Activated T-helper 2 cell treated with anti-CD3 and anti-CD28 coated beads, Interferon-gamma antibody, Interleukin-2, Interleukin-4, amounts not matched to agents 10 μg/mL and 5 μg/mL and 100 μg/mL, durations not matched to agents 14 hours and 24 hours and 36 hours (primary cell): ENCODE data around the gene GATA5. TPM values are rescaled to one million over a fixed set of nuclear protein-coding genes. Genes with fewer than 3 reads are reported as not detected.
A peak's percentile ranks its signal among the peaks of the same experiment; 100 is the strongest.

ENCODE experiments used
- DNase-seq: peaks from one replicate; pipeline ENCODE4 v3.0.0; 2021; ENCODE audit warnings: low spot score
- H3K27ac Mint-ChIP-seq: one replicate; pipeline ENCODE4 v1.8.0; 2021; ENCODE audit warnings: mixed read lengths
- H3K27me3 Mint-ChIP-seq: one replicate; pipeline ENCODE4 v1.8.0; 2021; ENCODE audit warnings: low read depth, mixed read lengths
- H3K36me3 Mint-ChIP-seq: one replicate; pipeline ENCODE4 v1.8.0; 2021; ENCODE audit warnings: low read depth, mixed read lengths
- H3K4me1 Mint-ChIP-seq: one replicate; pipeline ENCODE4 v1.8.0; 2021; ENCODE audit warnings: low read depth, mixed read lengths
- H3K4me3 Mint-ChIP-seq: one replicate; pipeline ENCODE4 v1.8.0; 2021; ENCODE audit warnings: low read depth, mild to moderate bottlenecking, moderate library complexity, mixed read lengths
- H3K9me3 Mint-ChIP-seq: one replicate; pipeline ENCODE4 v1.8.0; 2021; ENCODE audit warnings: mixed read lengths
- intact Hi-C: fragments of 100-400 bp; cut with micrococcal nuclease; formaldehyde crosslinking; loops from one replicate; pipeline ENCODE4 v1.15.1; 2023
- total RNA-seq: library from RNA; stranded (reverse); gene quantifications from 2 replicates; pipeline ENCODE4 v1.2.3, GENCODE V29; 2022

Gene GATA5, protein sequence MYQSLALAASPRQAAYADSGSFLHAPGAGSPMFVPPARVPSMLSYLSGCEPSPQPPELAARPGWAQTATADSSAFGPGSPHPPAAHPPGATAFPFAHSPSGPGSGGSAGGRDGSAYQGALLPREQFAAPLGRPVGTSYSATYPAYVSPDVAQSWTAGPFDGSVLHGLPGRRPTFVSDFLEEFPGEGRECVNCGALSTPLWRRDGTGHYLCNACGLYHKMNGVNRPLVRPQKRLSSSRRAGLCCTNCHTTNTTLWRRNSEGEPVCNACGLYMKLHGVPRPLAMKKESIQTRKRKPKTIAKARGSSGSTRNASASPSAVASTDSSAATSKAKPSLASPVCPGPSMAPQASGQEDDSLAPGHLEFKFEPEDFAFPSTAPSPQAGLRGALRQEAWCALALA
- total RNA-seq = not detected in 2 replicates

DNA sequence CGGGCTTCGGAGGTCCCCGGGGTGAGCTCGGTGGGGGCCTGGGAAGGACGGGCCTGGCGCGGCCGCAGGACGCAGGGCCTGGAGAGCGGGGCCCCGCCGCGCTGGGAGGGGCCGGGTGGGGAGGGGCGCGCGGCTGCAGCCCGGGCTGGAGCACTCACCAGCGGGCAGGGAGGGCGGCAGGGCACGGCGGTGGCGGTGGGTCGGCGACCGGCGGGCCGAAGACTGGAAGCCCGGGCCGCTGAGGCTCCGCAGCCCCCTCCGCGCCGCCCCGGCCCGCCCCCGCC, at the start of gene GATA5:
Gene GATA5 (minus strand): TSS at position 224 of the 284 bp plus-strand sequence. CDS start 474 bp downstream, outside the sequence.
- DNase-seq = no peak
- Mint-ChIP-seq H3K27ac (no peak within 1 kb of the TSS), H3K4me3 (no peak within 1 kb of the TSS), H3K4me1 (no peaks in the 10 kb centered on the region), H3K36me3 (no peaks in the 10 kb centered on the region), H3K9me3 (no peaks in the 10 kb centered on the region), H3K27me3 (peaks cover 43% of the 10 kb centered on the region)
- intact Hi-C loops = loop anchor here (10.0 kb wide), 1 partner anchor 529 kb away; the partner anchor contains the start of gene BHLHE23

DNA sequence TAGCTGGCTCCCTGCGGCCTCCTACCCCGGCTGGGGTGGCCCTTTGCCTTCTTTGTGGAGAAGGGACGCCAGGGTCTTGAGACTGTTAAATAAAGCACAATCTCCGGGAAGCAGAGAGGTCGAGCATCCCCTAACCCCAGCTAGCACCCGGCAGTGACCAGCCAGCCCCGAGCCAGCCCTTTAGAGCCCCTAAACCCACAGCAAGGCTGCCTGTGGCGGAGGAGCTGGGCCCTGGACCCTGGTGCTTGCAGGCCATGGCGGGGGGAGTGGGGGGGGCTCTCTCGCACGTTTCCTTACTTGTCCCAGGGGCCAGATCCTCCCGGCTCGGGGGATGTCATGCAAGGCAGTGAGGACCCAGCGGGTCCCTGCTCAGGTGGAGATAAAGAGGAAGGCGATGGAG, 49.2 kb upstream of the GATA5 start:
- Mint-ChIP-seq H3K4me1 (peaks cover 13% of the 10 kb centered on the region), H3K9me3 (no peaks in the 10 kb centered on the region), H3K36me3 (no peaks in the 10 kb centered on the region), H3K27me3 (no peaks in the 10 kb centered on the region), H3K4me3 (no peak overlapping the region), H3K27ac (no peak overlapping the region)
- intact Hi-C loops = no loop called here
- no peak for DNase-seq

DNA sequence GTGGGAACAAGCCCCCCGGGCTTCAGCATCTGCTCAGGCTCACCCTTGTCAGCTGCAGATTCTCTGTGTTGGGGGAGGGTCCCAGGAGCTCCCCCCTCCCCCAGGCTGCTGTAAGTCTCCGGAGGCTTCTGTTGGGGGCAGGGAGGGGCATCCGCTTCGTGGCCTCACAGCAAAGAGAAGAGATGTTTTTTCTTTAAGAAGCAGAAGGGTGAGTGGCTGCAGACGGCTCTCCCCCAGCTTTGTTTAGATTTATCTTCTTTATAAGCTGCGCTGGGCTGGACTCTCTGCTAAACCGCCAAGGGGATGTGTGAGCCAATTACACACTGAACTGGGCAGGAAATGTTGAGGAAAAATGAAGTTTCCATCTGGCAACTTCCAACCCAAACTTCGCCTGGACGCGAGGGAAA, 48.7 kb upstream of the GATA5 start:
- Mint-ChIP-seq H3K4me3 (no peak overlapping the region), H3K27me3 (no peaks in the 10 kb centered on the region)
- intact Hi-C loops = loop anchor here (1.0 to 5.0 kb wide), 3 partner anchors 22 to 93 kb away; no protein-coding TSS in a partner anchor

DNA sequence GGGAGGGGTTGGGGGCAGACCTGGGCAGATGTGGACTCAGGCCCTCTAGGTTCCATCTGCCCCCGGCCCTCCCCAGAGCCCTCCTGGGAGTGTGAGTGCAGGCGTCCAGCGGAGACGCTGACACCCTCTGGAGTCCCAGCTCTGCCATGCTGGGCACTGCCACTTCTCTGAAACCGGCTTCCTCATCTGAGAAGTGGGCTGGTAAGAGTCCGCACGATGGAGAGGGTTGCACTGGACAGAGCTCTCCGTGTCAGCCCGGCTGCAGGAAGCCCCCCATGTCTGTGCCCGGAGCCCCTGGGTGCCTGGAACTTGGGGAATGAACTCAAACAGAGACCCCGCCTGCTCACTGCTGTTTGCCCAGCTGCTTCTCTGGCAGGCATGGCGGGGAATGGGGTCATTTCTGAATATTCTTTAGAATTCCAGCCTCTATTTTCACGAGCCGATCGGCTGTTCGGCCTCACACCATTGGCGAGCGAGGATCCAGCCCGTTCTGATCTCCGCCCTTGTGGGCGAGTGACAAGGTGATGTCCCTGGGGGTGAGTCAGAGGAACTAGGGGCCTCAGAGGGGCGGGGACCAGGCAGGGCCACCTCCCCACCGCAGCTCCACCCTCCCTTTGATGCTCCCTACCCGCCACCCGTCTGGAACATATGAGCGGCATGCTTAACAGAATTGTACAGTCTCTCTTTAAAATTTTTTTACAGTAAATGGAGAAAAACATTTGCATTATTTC, 47.8 kb upstream of the GATA5 start:
- H3K4me3 Mint-ChIP-seq = peak overlapping the region; percentile 17
- intact Hi-C loops = loop anchor here (1.0 to 5.0 kb wide), 3 partner anchors 21 to 94 kb away; no protein-coding TSS in a partner anchor
- peak; percentile 63 for DNase-seq
- no peaks in the 10 kb centered on the region for H3K9me3 Mint-ChIP-seq
- H3K36me3 Mint-ChIP-seq = no peaks in the 10 kb centered on the region
- H3K27me3 Mint-ChIP-seq = no peaks in the 10 kb centered on the region
- H3K27ac Mint-ChIP-seq = peak overlapping the region; percentile 76
- peaks cover 13% of the 10 kb centered on the region for H3K4me1 Mint-ChIP-seq

More for the DNA sequence above, 48.7 kb upstream of the GATA5 start:
- Mint-ChIP-seq H3K4me1 (peaks cover 13% of the 10 kb centered on the region), H3K27ac (no peak overlapping the region), H3K9me3 (no peaks in the 10 kb centered on the region), H3K36me3 (no peaks in the 10 kb centered on the region)
- no peak for DNase-seq

DNA sequence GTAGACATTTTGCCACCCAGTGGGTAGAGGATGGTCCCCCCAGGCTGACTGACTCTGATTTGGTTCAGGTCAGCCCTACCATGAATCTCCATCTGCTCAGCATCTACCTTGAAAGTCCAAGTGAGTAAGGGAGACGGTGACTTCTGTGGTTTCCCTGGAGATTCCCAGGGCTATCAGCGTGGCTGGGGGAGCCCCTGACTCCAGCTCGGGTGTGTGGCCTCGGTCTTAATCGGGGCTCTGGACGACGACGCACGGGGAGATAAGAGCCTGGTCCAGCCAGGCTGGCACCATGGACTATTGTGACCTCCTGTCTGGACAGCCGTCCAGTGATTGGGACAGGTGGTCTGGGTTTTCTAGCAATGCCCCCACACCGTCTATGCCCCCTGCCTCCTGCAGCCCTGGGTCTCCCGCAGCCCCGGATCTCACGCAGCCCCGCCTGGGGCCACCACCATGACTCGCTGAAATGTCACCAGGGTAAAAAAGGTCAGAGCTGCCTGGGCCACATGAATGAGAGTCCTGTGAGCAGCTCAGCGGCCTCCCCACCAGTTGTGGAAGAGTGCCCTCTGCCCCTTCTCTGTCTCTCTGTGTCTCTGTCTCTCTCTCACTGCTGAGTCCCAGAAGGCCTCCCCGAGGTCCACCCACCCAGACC, 47.1 kb upstream of the GATA5 start:
- DNase-seq = no peak
- no peaks in the 10 kb centered on the region for H3K27me3 Mint-ChIP-seq
- no peaks in the 10 kb centered on the region for H3K36me3 Mint-ChIP-seq
- intact Hi-C loops = loop anchor here (5.0 kb wide), 1 partner anchor 94 kb away; no protein-coding TSS in a partner anchor
- no peaks in the 10 kb centered on the region for H3K9me3 Mint-ChIP-seq
- peak overlapping the region; percentile 76 for H3K27ac Mint-ChIP-seq
- H3K4me3 Mint-ChIP-seq = no peak overlapping the region
- H3K4me1 Mint-ChIP-seq = peaks cover 13% of the 10 kb centered on the region

DNA sequence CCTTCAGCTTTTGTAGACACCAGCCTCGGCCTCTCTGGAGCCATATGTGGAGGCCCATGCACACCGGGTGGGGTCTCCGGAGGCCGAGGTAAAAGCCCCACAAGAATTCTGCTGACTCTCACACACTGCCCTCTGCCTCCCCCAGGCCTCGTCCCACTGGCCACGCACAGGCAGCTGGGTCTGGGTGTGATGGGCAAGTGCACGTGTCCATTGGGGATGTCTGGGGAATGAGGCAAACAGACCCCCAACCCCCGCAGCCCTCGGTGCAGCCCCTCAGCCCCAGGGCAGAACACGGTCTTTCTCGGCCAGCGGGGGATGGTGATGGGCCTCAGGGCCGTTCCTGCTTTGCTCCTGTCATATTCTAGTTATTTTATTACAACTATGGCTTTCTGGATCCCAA, 44.0 kb upstream of the GATA5 start:
- Mint-ChIP-seq H3K27ac (no peak overlapping the region), H3K9me3 (no peaks in the 10 kb centered on the region), H3K4me3 (no peak overlapping the region), H3K36me3 (no peaks in the 10 kb centered on the region), H3K27me3 (no peaks in the 10 kb centered on the region), H3K4me1 (peaks cover 13% of the 10 kb centered on the region)
- intact Hi-C loops = loop anchor here (5.0 kb wide), 1 partner anchor 97 kb away; no protein-coding TSS in a partner anchor
- DNase-seq = no peak

DNA sequence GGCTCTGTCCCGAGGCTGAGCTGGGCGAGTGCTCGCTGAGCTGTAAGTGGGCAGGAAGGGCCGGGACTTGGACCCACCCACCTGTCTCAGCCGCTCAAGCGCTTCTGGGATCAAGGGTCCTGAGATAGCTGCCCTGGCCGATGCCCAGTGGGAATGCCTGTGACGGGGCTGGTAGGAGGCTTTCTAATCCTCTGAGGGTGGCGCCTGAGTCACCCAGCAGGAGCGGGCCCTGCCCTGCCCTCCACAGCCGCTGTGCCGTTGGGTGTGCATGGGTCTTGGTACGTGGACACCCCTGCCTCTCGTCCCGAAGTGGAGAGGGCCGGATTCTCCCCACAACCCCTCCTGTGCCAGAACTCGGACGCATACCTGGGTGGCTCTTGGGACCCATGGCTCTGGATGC, 43.1 kb upstream of the GATA5 start:
- peaks cover under 1% of the 10 kb centered on the region for H3K27me3 Mint-ChIP-seq
- no peak overlapping the region for H3K4me3 Mint-ChIP-seq
- no peak for DNase-seq
- H3K9me3 Mint-ChIP-seq = no peaks in the 10 kb centered on the region
- H3K27ac Mint-ChIP-seq = no peak overlapping the region
- H3K4me1 Mint-ChIP-seq = peaks cover 11% of the 10 kb centered on the region
- intact Hi-C loops = no loop called here
- H3K36me3 Mint-ChIP-seq = no peaks in the 10 kb centered on the region

DNA sequence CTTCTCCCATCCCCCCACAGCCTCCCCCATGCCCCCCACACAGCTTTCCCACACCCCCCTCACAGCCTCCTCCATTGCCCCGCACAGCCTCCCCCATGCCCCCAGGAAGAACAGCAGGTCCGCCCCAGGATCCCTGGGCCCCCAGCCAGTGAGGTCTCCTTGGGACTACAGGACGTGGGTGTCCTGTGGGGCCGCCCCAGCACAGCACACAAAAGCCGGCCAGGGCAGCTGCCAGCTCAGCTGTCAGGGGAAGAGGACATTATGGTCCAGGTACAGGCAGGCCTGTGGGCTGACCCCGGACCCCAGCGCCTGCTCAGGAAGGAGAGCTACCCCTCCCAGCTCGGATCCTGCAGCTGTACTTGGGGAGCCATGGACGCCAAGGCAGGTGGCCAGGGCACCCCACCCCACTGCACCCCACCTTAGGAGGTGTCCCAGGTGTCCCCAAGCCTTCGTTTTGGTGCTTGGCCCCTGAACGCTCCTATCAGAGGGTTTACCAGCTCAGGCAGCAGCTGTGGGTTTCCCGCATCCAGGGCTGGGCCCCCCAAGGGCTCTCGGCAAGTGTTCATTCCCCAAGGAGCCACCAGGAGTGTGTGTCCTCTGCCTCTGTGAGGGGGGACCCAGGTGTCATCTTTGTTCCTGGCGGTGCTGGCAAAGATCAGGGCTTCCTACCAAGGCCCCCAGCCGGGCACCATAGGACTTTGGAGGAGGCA, 42.3 kb upstream of the GATA5 start:
- intact Hi-C loops = no loop called here
- Mint-ChIP-seq H3K9me3 (no peaks in the 10 kb centered on the region), H3K36me3 (no peaks in the 10 kb centered on the region), H3K27ac (no peak overlapping the region), H3K27me3 (peaks cover 7% of the 10 kb centered on the region), H3K4me3 (no peak overlapping the region), H3K4me1 (peaks cover 5% of the 10 kb centered on the region)
- DNase-seq = no peak

DNA sequence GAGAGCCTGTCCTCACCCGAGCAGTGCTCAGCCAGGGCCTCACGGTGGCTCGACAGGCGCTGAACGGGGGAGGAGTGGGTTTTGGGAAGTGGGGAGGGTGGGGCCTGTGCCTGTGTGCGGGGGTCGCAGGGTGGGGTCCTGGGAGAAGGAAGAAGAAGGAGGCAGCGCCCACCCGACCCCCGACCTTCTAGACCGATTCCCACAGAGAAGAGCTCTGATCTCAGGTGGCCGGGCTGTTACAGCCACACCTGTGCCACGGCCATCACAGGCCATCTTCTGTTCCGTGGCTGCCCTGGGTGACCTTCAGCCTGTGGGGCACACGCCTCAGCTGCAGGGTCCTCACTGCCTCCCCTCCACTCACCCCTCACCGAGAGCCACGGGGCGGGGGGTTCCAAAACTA, 41.4 kb upstream of the GATA5 start:
- no peak for DNase-seq
- Mint-ChIP-seq H3K27me3 (peaks cover 13% of the 10 kb centered on the region), H3K36me3 (no peaks in the 10 kb centered on the region), H3K4me3 (no peak overlapping the region), H3K4me1 (no peaks in the 10 kb centered on the region), H3K9me3 (no peaks in the 10 kb centered on the region), H3K27ac (no peak overlapping the region)
- intact Hi-C loops = no loop called here

DNA sequence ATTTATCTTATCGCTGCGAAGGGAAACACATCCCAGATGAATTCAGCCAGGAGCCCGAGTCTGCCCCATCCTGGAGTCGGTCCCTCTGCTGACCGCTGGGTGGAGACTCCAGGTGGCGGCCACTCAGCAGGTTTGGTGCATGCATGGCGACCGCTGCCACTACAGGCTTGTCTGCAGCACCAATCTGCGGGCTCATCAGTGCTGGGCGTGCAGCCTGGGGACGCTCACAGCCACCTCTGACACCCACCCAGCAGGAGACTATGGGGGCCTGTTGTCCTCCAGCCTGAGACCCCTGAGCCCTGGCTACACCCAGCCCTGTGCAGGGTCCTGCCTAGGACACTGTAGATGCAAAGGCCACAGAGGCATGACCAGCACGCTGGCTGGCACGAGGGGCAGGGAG, 40.5 kb upstream of the GATA5 start:
- H3K4me3 Mint-ChIP-seq = no peak overlapping the region
- H3K4me1 Mint-ChIP-seq = no peaks in the 10 kb centered on the region
- intact Hi-C loops = no loop called here
- H3K36me3 Mint-ChIP-seq = no peaks in the 10 kb centered on the region
- no peak for DNase-seq
- no peak overlapping the region for H3K27ac Mint-ChIP-seq
- peaks cover 15% of the 10 kb centered on the region for H3K27me3 Mint-ChIP-seq
- no peaks in the 10 kb centered on the region for H3K9me3 Mint-ChIP-seq

DNA sequence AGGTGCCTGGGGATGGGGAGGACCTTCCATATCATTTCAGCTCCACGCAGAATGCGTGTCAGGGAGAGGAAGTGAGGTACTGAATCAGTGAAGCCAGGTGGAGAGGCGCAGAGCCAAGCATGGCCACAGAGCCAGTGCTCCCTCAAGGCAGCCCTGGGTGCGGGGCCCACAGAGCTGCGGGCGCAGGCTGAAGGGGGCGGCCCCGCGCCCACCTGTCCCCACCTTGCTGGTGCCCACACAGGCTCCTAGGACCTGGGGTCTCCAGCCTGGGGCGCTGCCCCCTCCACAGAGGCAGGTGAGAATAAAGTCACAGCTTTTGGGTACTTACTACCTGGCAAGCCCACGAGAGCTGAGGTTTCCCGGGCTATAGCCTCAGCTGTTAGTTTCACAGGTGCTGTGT, 40.0 kb upstream of the GATA5 start:
- H3K4me3 Mint-ChIP-seq = no peak overlapping the region
- no peak overlapping the region for H3K27ac Mint-ChIP-seq
- intact Hi-C loops = no loop called here
- no peaks in the 10 kb centered on the region for H3K9me3 Mint-ChIP-seq
- peaks cover 15% of the 10 kb centered on the region for H3K27me3 Mint-ChIP-seq
- H3K4me1 Mint-ChIP-seq = no peaks in the 10 kb centered on the region
- DNase-seq = no peak
- no peaks in the 10 kb centered on the region for H3K36me3 Mint-ChIP-seq

DNA sequence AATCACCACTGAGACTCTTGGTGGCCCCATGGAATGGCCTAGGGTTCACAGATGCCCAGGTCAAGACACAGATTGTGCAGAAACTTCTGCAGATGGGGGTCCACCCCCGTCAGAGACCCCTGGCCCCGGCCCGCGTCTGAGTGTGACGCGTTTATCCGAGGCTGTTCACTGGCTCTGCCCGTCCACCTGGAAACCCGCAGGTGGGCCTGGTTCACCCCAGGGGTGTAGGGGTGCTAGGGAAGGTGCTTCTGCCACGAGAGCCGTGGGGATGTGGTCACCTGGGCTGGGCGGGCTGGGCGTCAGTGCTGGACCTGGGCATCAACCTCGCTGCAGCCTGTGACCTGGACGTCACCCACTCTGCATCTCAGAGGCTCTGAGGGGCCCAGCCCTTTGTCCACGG, 39.5 kb upstream of the GATA5 start:
- Mint-ChIP-seq H3K27ac (no peak overlapping the region), H3K36me3 (no peaks in the 10 kb centered on the region), H3K9me3 (no peaks in the 10 kb centered on the region), H3K4me3 (no peak overlapping the region), H3K4me1 (no peaks in the 10 kb centered on the region), H3K27me3 (peaks cover 15% of the 10 kb centered on the region)
- intact Hi-C loops = no loop called here
- DNase-seq = no peak
